ENCODE results near the gene SMIM8.

DNA sequence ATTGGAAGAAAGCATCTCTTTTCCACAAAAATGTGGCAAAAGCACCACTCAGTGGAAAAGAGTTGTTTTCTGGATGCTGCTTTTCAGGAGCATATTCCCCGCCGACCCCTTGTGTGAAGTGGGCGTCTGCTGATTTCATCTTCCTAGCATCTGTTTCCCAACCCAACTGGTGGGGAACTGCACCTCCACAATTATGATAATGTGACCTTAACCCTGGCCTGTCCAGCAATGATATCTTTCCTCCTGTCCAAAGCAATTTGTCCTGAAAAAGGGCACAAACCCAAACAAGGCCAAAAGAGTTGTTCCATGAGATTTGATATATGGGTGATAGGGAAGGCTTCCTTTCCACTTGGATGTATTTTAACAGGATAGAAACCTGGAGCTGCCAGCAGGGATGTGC lies 7.3 kb upstream of the SMIM8 start:
- TF ChIP-seq, protein P1, sequence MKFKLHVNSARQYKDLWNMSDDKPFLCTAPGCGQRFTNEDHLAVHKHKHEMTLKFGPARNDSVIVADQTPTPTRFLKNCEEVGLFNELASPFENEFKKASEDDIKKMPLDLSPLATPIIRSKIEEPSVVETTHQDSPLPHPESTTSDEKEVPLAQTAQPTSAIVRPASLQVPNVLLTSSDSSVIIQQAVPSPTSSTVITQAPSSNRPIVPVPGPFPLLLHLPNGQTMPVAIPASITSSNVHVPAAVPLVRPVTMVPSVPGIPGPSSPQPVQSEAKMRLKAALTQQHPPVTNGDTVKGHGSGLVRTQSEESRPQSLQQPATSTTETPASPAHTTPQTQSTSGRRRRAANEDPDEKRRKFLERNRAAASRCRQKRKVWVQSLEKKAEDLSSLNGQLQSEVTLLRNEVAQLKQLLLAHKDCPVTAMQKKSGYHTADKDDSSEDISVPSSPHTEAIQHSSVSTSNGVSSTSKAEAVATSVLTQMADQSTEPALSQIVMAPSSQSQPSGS (CRISPR knock-in tag; IDR thresholded peaks at IDR 0.05; ENCODE audit: borderline replicate concordance, low read depth), result no peak
- TF ChIP-seq, protein P2, sequence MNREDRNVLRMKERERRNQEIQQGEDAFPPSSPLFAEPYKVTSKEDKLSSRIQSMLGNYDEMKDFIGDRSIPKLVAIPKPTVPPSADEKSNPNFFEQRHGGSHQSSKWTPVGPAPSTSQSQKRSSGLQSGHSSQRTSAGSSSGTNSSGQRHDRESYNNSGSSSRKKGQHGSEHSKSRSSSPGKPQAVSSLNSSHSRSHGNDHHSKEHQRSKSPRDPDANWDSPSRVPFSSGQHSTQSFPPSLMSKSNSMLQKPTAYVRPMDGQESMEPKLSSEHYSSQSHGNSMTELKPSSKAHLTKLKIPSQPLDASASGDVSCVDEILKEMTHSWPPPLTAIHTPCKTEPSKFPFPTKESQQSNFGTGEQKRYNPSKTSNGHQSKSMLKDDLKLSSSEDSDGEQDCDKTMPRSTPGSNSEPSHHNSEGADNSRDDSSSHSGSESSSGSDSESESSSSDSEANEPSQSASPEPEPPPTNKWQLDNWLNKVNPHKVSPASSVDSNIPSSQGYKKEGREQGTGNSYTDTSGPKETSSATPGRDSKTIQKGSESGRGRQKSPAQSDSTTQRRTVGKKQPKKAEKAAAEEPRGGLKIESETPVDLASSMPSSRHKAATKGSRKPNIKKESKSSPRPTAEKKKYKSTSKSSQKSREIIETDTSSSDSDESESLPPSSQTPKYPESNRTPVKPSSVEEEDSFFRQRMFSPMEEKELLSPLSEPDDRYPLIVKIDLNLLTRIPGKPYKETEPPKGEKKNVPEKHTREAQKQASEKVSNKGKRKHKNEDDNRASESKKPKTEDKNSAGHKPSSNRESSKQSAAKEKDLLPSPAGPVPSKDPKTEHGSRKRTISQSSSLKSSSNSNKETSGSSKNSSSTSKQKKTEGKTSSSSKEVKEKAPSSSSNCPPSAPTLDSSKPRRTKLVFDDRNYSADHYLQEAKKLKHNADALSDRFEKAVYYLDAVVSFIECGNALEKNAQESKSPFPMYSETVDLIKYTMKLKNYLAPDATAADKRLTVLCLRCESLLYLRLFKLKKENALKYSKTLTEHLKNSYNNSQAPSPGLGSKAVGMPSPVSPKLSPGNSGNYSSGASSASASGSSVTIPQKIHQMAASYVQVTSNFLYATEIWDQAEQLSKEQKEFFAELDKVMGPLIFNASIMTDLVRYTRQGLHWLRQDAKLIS (CRISPR knock-in tag; IDR thresholded peaks at IDR 0.05; ENCODE audit: borderline replicate concordance), result no peak
- TF ChIP-seq, protein P3, sequence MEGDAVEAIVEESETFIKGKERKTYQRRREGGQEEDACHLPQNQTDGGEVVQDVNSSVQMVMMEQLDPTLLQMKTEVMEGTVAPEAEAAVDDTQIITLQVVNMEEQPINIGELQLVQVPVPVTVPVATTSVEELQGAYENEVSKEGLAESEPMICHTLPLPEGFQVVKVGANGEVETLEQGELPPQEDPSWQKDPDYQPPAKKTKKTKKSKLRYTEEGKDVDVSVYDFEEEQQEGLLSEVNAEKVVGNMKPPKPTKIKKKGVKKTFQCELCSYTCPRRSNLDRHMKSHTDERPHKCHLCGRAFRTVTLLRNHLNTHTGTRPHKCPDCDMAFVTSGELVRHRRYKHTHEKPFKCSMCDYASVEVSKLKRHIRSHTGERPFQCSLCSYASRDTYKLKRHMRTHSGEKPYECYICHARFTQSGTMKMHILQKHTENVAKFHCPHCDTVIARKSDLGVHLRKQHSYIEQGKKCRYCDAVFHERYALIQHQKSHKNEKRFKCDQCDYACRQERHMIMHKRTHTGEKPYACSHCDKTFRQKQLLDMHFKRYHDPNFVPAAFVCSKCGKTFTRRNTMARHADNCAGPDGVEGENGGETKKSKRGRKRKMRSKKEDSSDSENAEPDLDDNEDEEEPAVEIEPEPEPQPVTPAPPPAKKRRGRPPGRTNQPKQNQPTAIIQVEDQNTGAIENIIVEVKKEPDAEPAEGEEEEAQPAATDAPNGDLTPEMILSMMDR (IDR thresholded peaks at IDR 0.05), result no peak
- TF ChIP-seq TEAD4 (CRISPR knock-in tag; IDR thresholded peaks at IDR 0.05), result no peak
